Right lung (tissue), 5 donors: Measurements from ENCODE around the gene CHRNA10. TPM values are rescaled to one million over a fixed set of nuclear protein-coding genes. Genes with fewer than 3 reads are reported as not detected.

Experiments used
- DNase-seq, 2 donors: peaks; one replicate each; pipeline ENCODE4 v3.0.0-alpha.2; 2013
- polyA plus RNA-seq, 5 donors: library from polyadenylated mRNA; unstranded; fragments of 120-200 nt; gene quantifications; one replicate each; pipeline versions ENCODE4 v1.2.1 to v1.2.3, GENCODE V29; 2013; ENCODE audit warnings: inconsistent platforms in 1 of 5, low replicate concordance in 1 of 5; ENCODE audit not compliant: insufficient read length in 5 of 5, insufficient read depth in 1 of 5

Gene CHRNA10
- polyA plus RNA-seq, 5 donors: 1.7 to 3.3 (median 2.4) TPM

DNA sequence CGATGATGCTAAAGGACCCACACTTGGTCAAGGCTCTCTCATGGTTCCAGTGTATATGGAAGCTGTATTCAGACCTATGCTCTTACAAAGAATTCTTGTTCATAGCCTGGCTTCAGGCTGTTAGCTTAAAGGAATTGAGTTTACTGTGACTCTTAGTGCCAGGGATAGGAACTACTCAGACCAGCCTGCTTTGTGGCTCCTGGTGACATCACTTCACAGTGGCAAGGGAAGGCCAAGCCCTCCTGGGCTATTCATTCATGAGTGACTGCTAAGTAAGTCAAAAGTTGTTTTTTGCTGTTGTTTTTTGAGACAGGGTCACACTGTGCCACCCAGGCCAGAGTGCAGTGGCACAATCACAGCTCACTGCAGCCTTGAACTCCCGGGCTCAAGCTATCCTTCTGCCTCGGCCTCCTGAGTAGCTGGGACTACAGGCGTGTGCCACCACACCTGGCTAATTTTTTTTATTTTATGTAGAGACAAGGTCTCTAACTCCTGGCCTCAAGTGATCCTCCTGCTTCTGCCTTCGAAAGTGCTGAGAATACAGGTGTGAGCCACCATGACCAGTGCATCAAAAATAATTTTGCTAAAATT is 39.0 kb downstream of the CHRNA10 start:
- no peak for DNase-seq

DNA sequence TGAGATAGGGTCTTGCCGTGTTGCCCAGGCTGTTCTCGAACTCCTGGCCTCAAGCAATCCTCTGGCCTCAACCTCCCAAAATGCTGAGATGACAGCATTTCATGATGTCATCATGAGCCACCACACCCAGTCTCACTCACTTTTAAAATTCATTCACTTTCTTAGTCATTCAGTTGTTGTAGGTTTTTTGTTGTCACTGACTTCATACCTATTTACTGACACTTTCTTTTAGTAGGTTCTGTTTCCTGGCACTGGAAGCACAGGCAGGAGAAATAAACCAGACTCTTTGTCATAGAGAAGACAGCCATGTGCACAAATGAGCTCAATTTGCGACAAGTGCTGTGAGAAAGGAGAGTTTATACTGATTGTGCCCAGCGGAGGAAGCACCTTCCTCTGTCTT is 39.9 kb downstream of the CHRNA10 start:
- no peak for DNase-seq

DNA sequence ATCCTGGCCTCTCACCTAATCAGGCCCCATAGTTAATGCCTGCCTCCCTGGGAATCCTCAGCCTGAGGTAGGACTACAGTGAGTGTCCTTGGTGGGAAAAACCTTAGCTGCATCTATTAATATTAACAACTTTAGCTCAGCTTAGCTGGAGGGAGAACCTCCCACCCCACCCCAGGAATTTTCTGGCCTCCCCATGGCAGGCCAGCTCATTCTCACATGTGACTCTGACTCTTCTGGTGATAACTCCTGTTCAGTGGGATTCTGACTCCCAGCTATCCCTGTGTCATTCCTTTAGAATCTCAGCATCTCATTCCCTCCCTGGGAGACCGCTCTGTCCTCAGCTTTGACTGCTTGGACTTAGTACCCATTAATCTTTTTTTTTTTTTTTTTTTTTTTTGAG is 43.9 kb downstream of the CHRNA10 start:
- no peak for DNase-seq

DNA sequence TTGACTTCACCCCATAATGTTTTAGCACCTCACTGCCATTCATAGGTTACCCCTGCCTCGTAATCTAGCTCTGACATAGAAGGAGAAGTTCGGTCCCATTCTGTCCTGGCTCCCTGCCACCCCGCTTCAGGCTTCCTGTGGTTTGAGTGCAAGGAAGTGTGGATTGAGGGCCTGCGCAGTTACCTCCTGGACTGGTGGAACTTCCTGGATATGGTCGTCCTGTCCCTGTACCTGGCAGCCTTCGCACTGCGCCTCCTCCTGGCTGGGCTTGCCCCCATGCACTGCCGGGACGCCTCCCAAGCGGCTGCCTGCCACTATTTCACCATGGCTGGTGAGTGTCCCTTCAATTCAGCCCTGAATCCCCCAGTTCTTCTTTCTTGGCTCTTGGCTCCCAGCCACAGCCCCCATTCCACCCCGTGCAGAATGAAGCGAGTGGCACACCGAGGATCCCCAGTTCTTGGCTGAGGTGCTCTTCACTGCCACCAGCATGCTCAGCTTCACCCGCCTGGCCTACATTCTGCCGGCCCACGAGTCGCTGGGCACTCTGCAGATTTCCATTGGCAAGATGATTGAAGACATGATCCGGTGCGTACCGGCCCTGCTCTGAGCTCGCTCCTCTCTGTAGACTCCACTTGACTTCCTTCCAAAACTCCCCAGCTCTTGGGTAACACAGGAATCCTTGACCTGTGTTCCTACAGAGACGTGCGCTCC is 44.8 kb downstream of the CHRNA10 start:
- no peak for DNase-seq

DNA sequence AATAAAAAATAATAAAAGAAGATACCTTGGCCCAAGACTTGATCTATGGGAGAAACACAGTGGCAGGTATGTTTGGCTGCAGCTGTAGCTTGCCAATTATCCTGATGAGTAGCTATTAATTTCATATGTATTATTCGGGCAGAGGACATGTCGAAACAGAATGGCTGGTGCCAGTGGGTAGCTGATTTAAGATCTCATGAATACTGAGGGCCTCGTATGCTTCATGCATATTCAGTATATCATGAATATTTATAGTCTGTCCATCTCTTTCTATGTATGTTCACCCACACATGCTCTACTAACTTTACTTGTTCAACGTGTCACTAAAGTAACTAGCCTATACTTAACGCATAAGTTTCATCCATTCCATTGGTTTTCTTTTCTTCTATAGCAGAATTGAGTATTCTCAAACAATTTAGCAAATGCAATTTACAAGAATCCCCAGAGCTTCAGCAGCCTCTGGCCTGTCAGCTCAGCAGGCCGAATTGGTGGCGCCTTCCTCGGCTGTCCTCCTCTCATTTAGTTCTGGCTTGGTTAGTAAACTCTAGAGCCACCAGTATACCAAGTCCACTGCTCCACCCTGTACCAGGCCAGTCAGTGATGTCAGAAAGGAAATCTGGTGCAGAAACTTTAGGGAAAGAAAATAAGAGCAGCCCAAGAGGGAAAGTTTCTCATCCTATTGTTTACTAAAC is 47.3 kb downstream of the CHRNA10 start:
- no peak for DNase-seq

DNA sequence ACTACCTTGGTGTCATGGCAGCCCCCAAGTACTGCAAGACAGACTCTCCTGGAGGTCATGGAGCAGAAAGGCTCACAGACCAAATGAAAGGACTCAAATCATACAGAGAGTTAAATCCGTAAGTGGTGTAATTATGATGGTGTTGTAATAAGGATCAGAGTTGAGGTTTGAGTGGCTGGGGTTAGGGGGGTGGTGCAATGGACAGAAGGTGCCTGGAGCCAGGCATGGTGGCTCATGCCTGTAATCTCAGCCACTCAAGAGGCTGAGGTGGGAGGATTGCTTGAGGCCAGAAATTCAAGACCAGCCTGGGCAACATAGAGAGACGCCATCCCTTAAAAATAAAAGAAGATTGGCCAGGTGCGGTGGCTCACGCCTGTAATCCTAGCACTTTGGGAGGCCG is 48.1 kb downstream of the CHRNA10 start:
- DNase-seq: no peak

DNA sequence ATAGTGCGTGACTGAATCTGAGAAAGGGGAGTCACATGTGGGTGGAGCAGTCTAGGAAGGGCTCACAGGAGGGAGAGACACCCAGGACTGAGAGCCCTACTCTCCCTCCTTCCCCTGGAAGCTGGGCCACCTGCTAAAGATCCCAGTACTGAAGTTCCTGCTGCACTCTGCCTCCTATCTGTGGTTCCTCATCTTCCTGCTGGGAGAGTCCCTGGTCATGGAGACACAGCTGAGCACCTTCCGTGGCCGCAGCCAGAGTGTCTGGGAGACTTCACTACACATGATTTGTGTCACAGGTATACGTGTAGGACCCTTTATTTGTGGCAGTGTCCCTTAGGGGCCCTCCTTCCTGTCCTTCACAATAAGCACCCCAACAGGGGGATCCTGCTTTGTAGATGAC is 48.7 kb downstream of the CHRNA10 start:
- no peak for DNase-seq

DNA sequence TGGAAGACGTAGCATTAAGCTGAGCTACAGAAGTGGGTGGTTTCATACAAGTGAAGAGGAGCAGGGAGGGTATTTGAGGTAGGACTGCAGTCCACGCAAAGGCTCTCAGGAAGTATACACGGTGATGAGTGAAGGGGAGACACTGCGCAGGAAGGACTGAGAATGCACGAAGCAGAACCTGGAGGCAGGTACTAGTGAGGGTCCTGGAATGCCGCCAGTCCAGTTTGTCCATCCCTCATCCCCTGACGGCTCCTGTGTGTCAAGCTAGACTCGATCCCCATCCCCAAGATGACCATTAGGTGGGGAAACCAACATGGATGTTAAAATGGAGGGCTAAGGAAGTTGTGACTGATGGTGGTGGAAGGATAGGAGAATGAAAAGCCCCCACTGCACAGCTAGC is 53.2 kb downstream of the CHRNA10 start:
- DNase-seq: no peak

DNA sequence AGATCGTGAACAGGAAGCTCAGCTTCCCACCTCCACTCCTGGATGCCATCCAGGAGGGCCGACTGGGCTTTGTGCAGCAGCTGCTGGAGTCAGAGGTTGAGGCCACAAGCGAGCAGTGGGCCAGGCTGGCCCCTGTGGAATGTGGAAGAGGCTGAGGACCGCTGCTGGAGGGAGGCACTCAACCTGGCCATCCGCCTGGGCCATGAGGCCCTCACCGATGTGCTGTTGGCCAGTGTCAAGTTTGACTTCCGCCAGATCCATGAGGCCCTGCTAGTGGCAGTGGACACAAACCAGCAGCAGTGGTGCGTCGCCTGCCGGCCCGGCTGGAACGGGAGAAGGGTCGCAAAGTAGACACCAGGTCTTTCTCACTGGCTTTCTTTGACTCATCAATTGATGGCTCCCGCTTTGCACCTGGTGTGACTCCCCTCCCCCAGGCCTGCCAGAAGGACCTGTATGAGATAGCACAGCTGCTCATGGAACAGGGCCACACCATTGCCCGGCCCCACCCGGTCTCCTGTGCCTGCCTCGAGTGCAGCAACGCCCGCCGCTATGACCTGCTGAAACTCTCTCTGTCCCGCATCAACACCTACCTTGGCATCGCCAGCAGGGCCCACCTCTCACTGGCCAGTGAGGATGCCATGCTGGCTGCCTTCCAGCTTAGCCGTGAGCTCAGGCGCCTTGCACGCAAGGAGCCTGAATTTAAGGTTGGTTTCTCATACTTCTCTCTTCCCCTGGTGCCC is 54.3 kb downstream of the CHRNA10 start:
- no peak for DNase-seq

DNA sequence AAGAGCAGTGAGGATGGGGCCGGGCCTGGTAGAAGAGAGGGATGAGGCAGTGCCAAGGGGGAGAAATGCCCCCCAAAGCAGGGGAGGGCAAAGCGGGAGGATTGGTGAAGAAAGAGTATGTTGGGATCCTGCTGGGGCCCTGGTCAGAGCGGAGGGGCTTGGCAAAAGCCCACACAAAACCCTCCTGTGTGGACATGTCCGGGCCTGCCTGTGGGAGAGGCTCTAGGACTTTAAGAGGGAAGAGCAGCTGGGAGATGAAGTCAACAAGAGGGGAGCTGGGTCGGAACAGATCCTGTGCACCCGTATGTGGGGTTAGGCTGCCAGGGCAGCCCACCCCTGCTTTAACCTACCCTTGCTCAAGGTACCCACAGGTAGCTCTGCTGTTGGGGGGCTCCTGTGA is 55.2 kb downstream of the CHRNA10 start:
- no peak for DNase-seq

Other genes starting within 250 kb of the CHRNA10 start
- 1 to 10 TPM; 1.0 to 2.1 (median 1.1) TPM for gene ART5, start 29.4 kb downstream of the CHRNA10 start, polyA plus RNA-seq
- gene ART1, start 26.3 kb downstream of the CHRNA10 start, polyA plus RNA-seq: under 1 TPM in 3 of 5 donors, not detected in 2; 0.13 to 0.31 (median 0.24) TPM
- gene NUP98, start 126.2 kb upstream of the CHRNA10 start, polyA plus RNA-seq: 10 to 100 TPM; 57.9 to 79.0 (median 65.4) TPM
- 10 to 100 TPM; 42.7 to 55.4 (median 50.2) TPM for gene PGAP2, start 137.2 kb upstream of the CHRNA10 start, polyA plus RNA-seq
- gene RHOG, start 169.6 kb upstream of the CHRNA10 start, polyA plus RNA-seq: 10 to 100 TPM; 21.0 to 36.0 (median 24.7) TPM
- 10 to 100 TPM; 38.6 to 51.9 (median 41.6) TPM for gene STIM1, start 184.3 kb upstream of the CHRNA10 start, polyA plus RNA-seq